Transverse colon (tissue), 4 donors: ENCODE measurements around the gene PCDHB10.
"Not testable (repeated sequence)": the region's sequence is repeated elsewhere in the genome, so short reads cannot be mapped to it uniquely, and the experiment has no call there.

Experiments
- CTCF ChIP-seq, 5 experiments: fragments of 200-600 bp in 3 of 5; fragments of 450-650 bp in 2 of 5; sonication (generic) in 3 of 5; IDR thresholded peaks; 1 replicate in 2 of 5; 2 replicates in 3 of 5; pipeline ENCODE4 v1.5.1; 2016 to 2017; ENCODE audit warnings: antibody characterized with exemption in 5 of 5, inconsistent platforms in 3 of 5, mild to moderate bottlenecking in 2 of 5, moderate library complexity in 1 of 5
- EP300 ChIP-seq: sonication (generic); formaldehyde crosslinking; IDR thresholded peaks from one replicate; pipeline ENCODE4 v1.6.1; 2017; ENCODE audit warnings: antibody characterized with exemption, low read depth
- POLR2AphosphoS5 ChIP-seq, 3 donors: sonication (generic); formaldehyde crosslinking; IDR thresholded peaks; one replicate each; pipeline ENCODE4 v1.6.1; 2016; ENCODE audit warnings: antibody characterized with exemption in 3 of 3

DNA sequence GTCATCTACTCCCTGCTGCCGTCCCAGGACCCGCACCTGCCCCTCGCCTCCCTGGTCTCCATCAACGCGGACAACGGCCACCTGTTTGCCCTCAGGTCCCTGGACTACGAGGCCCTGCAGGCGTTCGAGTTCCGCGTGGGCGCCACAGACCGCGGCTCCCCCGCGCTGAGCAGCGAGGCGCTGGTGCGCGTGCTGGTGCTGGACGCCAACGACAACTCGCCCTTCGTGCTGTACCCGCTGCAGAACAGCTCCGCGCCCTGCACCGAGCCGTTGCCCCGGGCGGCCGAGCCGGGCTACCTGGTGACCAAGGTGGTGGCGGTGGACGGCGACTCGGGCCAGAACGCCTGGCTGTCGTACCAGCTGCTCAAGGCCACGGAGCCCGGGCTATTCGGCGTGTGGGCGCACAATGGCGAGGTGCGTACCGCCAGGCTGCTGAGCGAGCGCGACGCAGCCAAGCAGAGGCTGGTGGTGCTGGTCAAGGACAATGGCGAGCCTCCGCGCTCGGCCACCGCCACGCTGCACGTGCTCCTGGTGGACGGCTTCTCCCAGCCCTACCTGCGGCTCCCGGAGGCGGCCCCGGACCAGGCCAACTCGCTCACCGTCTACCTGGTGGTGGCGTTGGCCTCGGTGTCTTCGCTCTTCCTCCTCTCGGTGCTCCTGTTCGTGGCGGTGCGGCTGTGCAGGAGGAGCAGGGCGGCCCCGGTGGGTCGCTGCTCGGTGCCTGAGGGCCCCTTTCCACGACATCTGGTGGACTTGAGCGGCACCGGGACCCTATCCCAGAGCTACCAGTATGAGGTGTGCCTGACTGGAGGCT lies 17.7 kb upstream of the PCDHB10 start:
- TF ChIP-seq CTCF (IDR thresholded peaks at IDR 0.05); EP300; POLR2AphosphoS5 (IDR thresholded peaks at IDR 0.05): not testable (repeated sequence)
